ENCODE measurements around the gene DLGAP1. TPM values are rescaled to one million over a fixed set of nuclear protein-coding genes. Genes with fewer than 3 reads are reported as not detected.

Gene DLGAP1
- total and polyA plus RNA-seq, 2 donors (not counting 1 experiment from before 2014, with no cell fraction given) = 0.07 to 0.61 TPM

- Histone ChIP-seq H3K27me3 (replicated peaks in 1 of 4; ENCODE audit: control extremely low read depth in 1 of 4, control insufficient read depth in 3 of 4, insufficient read depth in 4 of 4, low read length in 3 of 4) (no peaks in the 10 kb centered on the region), H3K9me3 (ENCODE audit: control extremely low read depth in 1 of 3, control insufficient read depth in 2 of 3, insufficient read depth in 1 of 3, low read length in 2 of 3) (no peaks in the 10 kb centered on the region), H2AFZ (ENCODE audit: insufficient read depth, low read depth, low read length, poor library complexity, severe bottlenecking) (no peak overlapping the region), H3K4me2 (replicated peaks; ENCODE audit: low read depth, low read length, poor library complexity, severe bottlenecking) (no peak overlapping the region), H3K36me3 (replicated peaks in 1 of 2; ENCODE audit: control extremely low read depth in 1 of 2, control insufficient read depth in 1 of 2, extremely low read depth in 1 of 2, insufficient read depth in 2 of 2, low read length in 1 of 2) (peaks cover 0 to 4% of the 10 kb centered on the region in 2 experiments), H3K4me3 (ENCODE audit: control extremely low read depth in 1 of 5, extremely low read depth in 1 of 5, insufficient read depth in 1 of 5, low read depth in 2 of 5, low read length in 4 of 5) (no peak overlapping the region), H3K4me1 (ENCODE audit: control insufficient read depth in 2 of 2, insufficient read depth in 2 of 2, low read length in 2 of 2) (peaks cover 48 to 56% of the 10 kb centered on the region in 2 donors), H3K79me2 (ENCODE audit: control insufficient read depth, insufficient read depth, low read length) (peaks cover 4% of the 10 kb centered on the region), H3K9ac (ENCODE audit: low read length) (no peak overlapping the region), H3K27ac (ENCODE audit: low read length in 2 of 2) (no peak overlapping the region), H4K20me1 (ENCODE audit: control insufficient read depth, insufficient read depth, low read length, poor library complexity, severe bottlenecking) (peaks cover 3% of the 10 kb centered on the region)
- intact Hi-C loops (cut with micrococcal nuclease) = loop anchor here (5.0 to 10.0 kb wide), 3 partner anchors 216 to 944 kb away; partner anchors contain the start of gene SMCHD1
- no peak overlapping the region for H3K27ac Mint-ChIP-seq
- 100% methylated on average over 2 of the region's 10 CpGs for WGBS (ENCODE audit: insufficient coverage)
- H3K27me3 Mint-ChIP-seq = no peaks in the 10 kb centered on the region
- H3K4me1 Mint-ChIP-seq = peaks cover 38% of the 10 kb centered on the region
- ATAC-seq (ENCODE audit: low read depth) (no peak), DNase-seq (no peak)
- no peak overlapping the region for H3K4me3 Mint-ChIP-seq
- H3K9me3 Mint-ChIP-seq (ENCODE audit: insufficient read depth) = no peaks in the 10 kb centered on the region
- ChIA-PET POLR2A (interaction anchor here (0.7 kb wide), 1 partner anchor 309 kb away, joined by 6 read pairs; no protein-coding TSS in a partner anchor), CTCF (interaction anchor here (0.8 to 5.9 kb wide), 5 partner anchors 66 to 317 kb away, joined by 4 to 96 read pairs (median 56); no protein-coding TSS in a partner anchor)
- TF ChIP-seq, protein P1, sequence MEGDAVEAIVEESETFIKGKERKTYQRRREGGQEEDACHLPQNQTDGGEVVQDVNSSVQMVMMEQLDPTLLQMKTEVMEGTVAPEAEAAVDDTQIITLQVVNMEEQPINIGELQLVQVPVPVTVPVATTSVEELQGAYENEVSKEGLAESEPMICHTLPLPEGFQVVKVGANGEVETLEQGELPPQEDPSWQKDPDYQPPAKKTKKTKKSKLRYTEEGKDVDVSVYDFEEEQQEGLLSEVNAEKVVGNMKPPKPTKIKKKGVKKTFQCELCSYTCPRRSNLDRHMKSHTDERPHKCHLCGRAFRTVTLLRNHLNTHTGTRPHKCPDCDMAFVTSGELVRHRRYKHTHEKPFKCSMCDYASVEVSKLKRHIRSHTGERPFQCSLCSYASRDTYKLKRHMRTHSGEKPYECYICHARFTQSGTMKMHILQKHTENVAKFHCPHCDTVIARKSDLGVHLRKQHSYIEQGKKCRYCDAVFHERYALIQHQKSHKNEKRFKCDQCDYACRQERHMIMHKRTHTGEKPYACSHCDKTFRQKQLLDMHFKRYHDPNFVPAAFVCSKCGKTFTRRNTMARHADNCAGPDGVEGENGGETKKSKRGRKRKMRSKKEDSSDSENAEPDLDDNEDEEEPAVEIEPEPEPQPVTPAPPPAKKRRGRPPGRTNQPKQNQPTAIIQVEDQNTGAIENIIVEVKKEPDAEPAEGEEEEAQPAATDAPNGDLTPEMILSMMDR (IDR thresholded peaks at IDR 0.05) = no peak
- no peak for TF ChIP-seq EZH2 (IDR thresholded peaks at IDR 0.05; ENCODE audit: borderline replicate concordance, insufficient read depth, low read depth, low read length, poor library complexity, severe bottlenecking)
These were observed 856.5 kb downstream of the DLGAP1 start for GRCh38 chr18:3598581-3598980.
